Measurements from ENCODE around the gene INSR. TPM values are rescaled to one million over a fixed set of nuclear protein-coding genes. Genes with fewer than 3 reads are reported as not detected.
"Not testable (repeated sequence)": the region's sequence is repeated elsewhere in the genome, so short reads cannot be mapped to it uniquely, and the experiment has no call there.

INSR gene
- total RNA-seq, 1 donor from 2014 or later, result 44.7 TPM

GRCh38 chr19:7068599-7068998 lies 225.6 kb downstream of the INSR start:
- no peaks in the 10 kb centered on the region for H3K27me3 Mint-ChIP-seq (ENCODE audit: low read depth)
- no peak for TF ChIP-seq CTCF (IDR thresholded peaks at IDR 0.05; ENCODE audit: unreplicated experiment)
- no peak for DNase-seq (ENCODE audit: low spot score in 2 of 2, unreplicated experiment in 2 of 2)
- H3K9me3 Mint-ChIP-seq, result peaks cover 11% of the 10 kb centered on the region
- no peak overlapping the region for H3K27ac Mint-ChIP-seq
- H3K4me1 Mint-ChIP-seq, result peaks cover 9% of the 10 kb centered on the region
- peaks cover 16% of the 10 kb centered on the region for H3K36me3 Mint-ChIP-seq
- H3K4me3 Mint-ChIP-seq, result peak overlapping the region; percentile 98

GRCh38 chr19:7067716-7068115 lies 226.5 kb downstream of the INSR start:
- Mint-ChIP-seq H3K27ac (no peak overlapping the region), H3K9me3 (peaks cover 11% of the 10 kb centered on the region), H3K4me1 (peaks cover 9% of the 10 kb centered on the region), H3K27me3 (ENCODE audit: low read depth) (no peaks in the 10 kb centered on the region), H3K36me3 (peaks cover 11% of the 10 kb centered on the region), H3K4me3 (no peak overlapping the region)
- no peak for TF ChIP-seq CTCF (IDR thresholded peaks at IDR 0.05; ENCODE audit: unreplicated experiment)
- DNase-seq (ENCODE audit: low spot score in 2 of 2, unreplicated experiment in 2 of 2), result no peak

- H3K27me3 Mint-ChIP-seq (ENCODE audit: low read depth); H3K36me3 Mint-ChIP-seq; H3K27ac Mint-ChIP-seq; DNase-seq (ENCODE audit: low spot score in 2 of 2, unreplicated experiment in 2 of 2); H3K4me1 Mint-ChIP-seq; H3K4me3 Mint-ChIP-seq: not testable (repeated sequence)
- peaks cover 11% of the 10 kb centered on the region for H3K9me3 Mint-ChIP-seq
Observed at GRCh38 chr19:7067122-7067521, 227.1 kb downstream of the INSR start.

- H3K9me3 Mint-ChIP-seq, result peaks cover 11% of the 10 kb centered on the region
- no peaks in the 10 kb centered on the region for H3K36me3 Mint-ChIP-seq
- no peak for TF ChIP-seq CTCF (IDR thresholded peaks at IDR 0.05; ENCODE audit: unreplicated experiment)
- no peaks in the 10 kb centered on the region for H3K27me3 Mint-ChIP-seq (ENCODE audit: low read depth)
- no peak for DNase-seq (ENCODE audit: low spot score in 2 of 2, unreplicated experiment in 2 of 2)
- H3K27ac Mint-ChIP-seq, result no peak overlapping the region
- H3K4me1 Mint-ChIP-seq, result peaks cover 1% of the 10 kb centered on the region
- H3K4me3 Mint-ChIP-seq, result no peak overlapping the region
Observed at GRCh38 chr19:7063764-7064418, 230.3 kb downstream of the INSR start.

- no peak for TF ChIP-seq CTCF (IDR thresholded peaks at IDR 0.05; ENCODE audit: unreplicated experiment)
- H3K4me3 Mint-ChIP-seq, result no peak overlapping the region
Observed at GRCh38 chr19:7063339-7063738, 230.9 kb downstream of the INSR start.

More at GRCh38 chr19:7063339-7063738, 230.9 kb downstream of the INSR start:
- Mint-ChIP-seq H3K4me1 (no peaks in the 10 kb centered on the region), H3K36me3 (no peaks in the 10 kb centered on the region), H3K27me3 (ENCODE audit: low read depth) (no peaks in the 10 kb centered on the region), H3K9me3 (peaks cover 11% of the 10 kb centered on the region), H3K27ac (no peak overlapping the region)
- no peak for DNase-seq (ENCODE audit: low spot score in 2 of 2, unreplicated experiment in 2 of 2)

Other genes with a start within 250 kb of the INSR start
- not detected in 3 replicates for gene MBD3L2, start 245.1 kb downstream of the INSR start, total RNA-seq
- gene MBD3L3, start 235.7 kb downstream of the INSR start, total RNA-seq, result not detected in 3 replicates
- gene ZNF557, start 224.7 kb downstream of the INSR start, total RNA-seq, result 15.0 to 16.4 TPM (median 16.3 TPM) in 3 replicates
- 45.3 to 50.3 TPM (median 47.8 TPM) in 3 replicates for gene ARHGEF18, start 54.5 kb upstream of the INSR start, total RNA-seq
- gene PEX11G, start 194.6 kb upstream of the INSR start, total RNA-seq, result 6.5 to 7.3 TPM (median 7.0 TPM) in 3 replicates
- gene ZNF358, start 221.7 kb upstream of the INSR start, total RNA-seq, result 67.5 to 68.3 TPM (median 67.9 TPM) in 3 replicates
- 20.5 to 21.0 TPM (median 20.7 TPM) in 3 replicates for gene MCOLN1, start 228.2 kb upstream of the INSR start, total RNA-seq
- gene PNPLA6, start 241.3 kb upstream of the INSR start, total RNA-seq, result 100 to 117 TPM (median 112 TPM) in 3 replicates

Data from mesothelial cell of epicardium (in vitro differentiated cells).